Heart right ventricle (tissue), 16 donors: ENCODE data around the gene CCT6A. TPM values are rescaled to one million over a fixed set of nuclear protein-coding genes. Genes with fewer than 3 reads are reported as not detected.
"Not testable (repeated sequence)": the region's sequence is repeated elsewhere in the genome, so short reads cannot be mapped to it uniquely, and the experiment has no call there.

ENCODE experiments used
- ATAC-seq, 8 donors: fragments of 200-7000 bp; cut with Tn5 transposase; one replicate each; pipeline ENCODE4 v1.9.1; 2020; ENCODE audit warnings: mild to moderate bottlenecking in 8 of 8, moderate library complexity in 8 of 8, moderate number of reproducible peaks in 1 of 8
- DNase-seq, 2 donors: peaks; one replicate each; pipeline ENCODE4 v3.0.0-alpha.2; 2020
- H3K27ac ChIP-seq, 10 donors: fragments of 200-600 bp; sonication (generic) in 2 of 10; one replicate each; pipeline versions ENCODE4 v1.5.0 to v1.8.0; 2020 to 2022; ENCODE audit warnings: mild to moderate bottlenecking in 3 of 10
- H3K27me3 ChIP-seq, 7 donors: fragments of 200-600 bp; one replicate each; pipeline ENCODE4 v1.8.0; 2021 to 2022; ENCODE audit warnings: mild to moderate bottlenecking in 2 of 7
- H3K36me3 ChIP-seq, 9 donors: fragments of 200-600 bp; sonication (generic) in 1 of 9; one replicate each; pipeline versions ENCODE4 v1.5.0 to v1.8.0; 2020 to 2022; ENCODE audit warnings: mild to moderate bottlenecking in 2 of 9
- H3K4me1 ChIP-seq, 9 donors: fragments of 200-600 bp; sonication (generic) in 1 of 9; one replicate each; pipeline versions ENCODE4 v1.5.0 to v1.8.0; 2020 to 2022; ENCODE audit warnings: mild to moderate bottlenecking in 4 of 9
- H3K4me3 ChIP-seq, 10 donors: fragments of 200-600 bp; sonication (generic) in 2 of 10; one replicate each; pipeline versions ENCODE4 v1.5.0 to v1.8.0; 2020 to 2022; ENCODE audit warnings: mild to moderate bottlenecking in 7 of 10, moderate library complexity in 2 of 10
- H3K9me3 ChIP-seq, 11 donors: fragments of 200-600 bp in 10 of 11; sonication (generic) in 2 of 11; one replicate each; pipeline versions ENCODE4 v1.5.0 to v1.8.0; 2013 to 2022; ENCODE audit warnings: mild to moderate bottlenecking in 2 of 11, control low read depth in 1 of 11, moderate library complexity in 1 of 11
- whole genome bisulfite sequencing, 2 donors: extraction: QIAGEN DNeasy Blood & Tissue Kit; methylation state at CpG; one replicate each; pipeline ENCODE4 v1.1.7; 2013; ENCODE audit warnings: inconsistent platforms in 1 of 2; 5-methylcytosine and 5-hydroxymethylcytosine counted together
- intact Hi-C, 10 donors: fragments of 100-400 bp; cut with DNase I; formaldehyde crosslinking; loops; one replicate each; pipeline versions ENCODE4 v1.11.1 to v1.14.2; 2022
- polyA plus RNA-seq, 2 donors: library from polyadenylated mRNA; stranded (reverse); fragments of 200-250 nt; gene quantifications; one replicate each; pipeline ENCODE4 v1.2.3, GENCODE V29; 2013
- total RNA-seq, 10 donors: library from RNA; stranded (reverse); fragmentation: NEBNext Ultra II Directional in 3 of 10; extraction: Animal tissue kit (Norgen Biotek cat#: 25700) in 3 of 10; gene quantifications; one replicate each; pipeline versions ENCODE4 v1.2.1 to v1.2.4, GENCODE V29; 2021 to 2023
- TF ChIP-seq, protein P1 (sequence below), 9 donors: fragments of 200-600 bp; sonication (generic) in 2 of 9; IDR thresholded peaks; one replicate each; pipeline versions ENCODE4 v1.5.0 to v1.8.0; 2021 to 2022; ENCODE audit warnings: antibody characterized with exemption in 9 of 9, mild to moderate bottlenecking in 5 of 9, moderate library complexity in 1 of 9
- donor health status: Arrhythmogenic right ventricular cardiomyopathy.
- donor health status: ischemic (EF 13 %, LVEDD 7.1; RV severe dilation, severe dysfunction).
- donor health status: healthy with polysubstance abuse.
- donor health status: DM: no; HTN: yes; CAD: no.
- donor health status: DM: no; HTN: no; CAD: no.
- donor health status: ischemic (EF 25% LVEDD 6.9; RV normal size, moderate dysfunction).
- donor health status: ischemic (EF 25% LVEDD 5.7; RV mildly dilated, moderate dysfunction).
- donor health status: healthy.
- donor health status: DM: yes; HTN: yes; CAD: no.
- donor health status: Ischemic cardiomyopathy.
- donor health status: ischemic (EF 35%, LVEDD 5.7; RV mildly dilated, moderate dysfunction).
- donor health status: nonischemic (EF 11% LVEDD 7.7; RV severe dilation, severe dysfunction).
- donor health status: DM: yes; HTN: yes; CAD: no.
- donor health status: PGD.
- donor health status: ischemic (EF 29% LVEDD 5.4; RV normal size, mild dysfunction).
- donor health status: nonischemic (EF 23%, LVEDD 6.1; RV moderate dilation, normal function).

CCT6A gene
- total and polyA plus RNA-seq, 12 donors: 53.5 to 155 (median 69.9) TPM

- Histone ChIP-seq H3K27ac (no peak overlapping the region), H3K27me3 (no peaks in the 10 kb centered on the region), H3K36me3 (peaks cover 0 to 66% (median 48%) of the 10 kb centered on the region in 9 donors), H3K9me3 (no peaks in the 10 kb centered on the region), H3K4me3 (no peak overlapping the region), H3K4me1 (peaks cover 0 to 22% (median 11%) of the 10 kb centered on the region in 9 donors)
- DNase-seq: no peak
- 94 to 95% methylated on average over 3 of the region's 3 CpGs for WGBS, 2 donors
- ATAC-seq: no peak
- TF ChIP-seq, protein P1, sequence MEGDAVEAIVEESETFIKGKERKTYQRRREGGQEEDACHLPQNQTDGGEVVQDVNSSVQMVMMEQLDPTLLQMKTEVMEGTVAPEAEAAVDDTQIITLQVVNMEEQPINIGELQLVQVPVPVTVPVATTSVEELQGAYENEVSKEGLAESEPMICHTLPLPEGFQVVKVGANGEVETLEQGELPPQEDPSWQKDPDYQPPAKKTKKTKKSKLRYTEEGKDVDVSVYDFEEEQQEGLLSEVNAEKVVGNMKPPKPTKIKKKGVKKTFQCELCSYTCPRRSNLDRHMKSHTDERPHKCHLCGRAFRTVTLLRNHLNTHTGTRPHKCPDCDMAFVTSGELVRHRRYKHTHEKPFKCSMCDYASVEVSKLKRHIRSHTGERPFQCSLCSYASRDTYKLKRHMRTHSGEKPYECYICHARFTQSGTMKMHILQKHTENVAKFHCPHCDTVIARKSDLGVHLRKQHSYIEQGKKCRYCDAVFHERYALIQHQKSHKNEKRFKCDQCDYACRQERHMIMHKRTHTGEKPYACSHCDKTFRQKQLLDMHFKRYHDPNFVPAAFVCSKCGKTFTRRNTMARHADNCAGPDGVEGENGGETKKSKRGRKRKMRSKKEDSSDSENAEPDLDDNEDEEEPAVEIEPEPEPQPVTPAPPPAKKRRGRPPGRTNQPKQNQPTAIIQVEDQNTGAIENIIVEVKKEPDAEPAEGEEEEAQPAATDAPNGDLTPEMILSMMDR (IDR thresholded peaks at IDR 0.05): no peak
- intact Hi-C loops: no loop called here
Measured at GRCh38 chr7:56099653-56100052, 48.1 kb downstream of the CCT6A start.

DNA sequence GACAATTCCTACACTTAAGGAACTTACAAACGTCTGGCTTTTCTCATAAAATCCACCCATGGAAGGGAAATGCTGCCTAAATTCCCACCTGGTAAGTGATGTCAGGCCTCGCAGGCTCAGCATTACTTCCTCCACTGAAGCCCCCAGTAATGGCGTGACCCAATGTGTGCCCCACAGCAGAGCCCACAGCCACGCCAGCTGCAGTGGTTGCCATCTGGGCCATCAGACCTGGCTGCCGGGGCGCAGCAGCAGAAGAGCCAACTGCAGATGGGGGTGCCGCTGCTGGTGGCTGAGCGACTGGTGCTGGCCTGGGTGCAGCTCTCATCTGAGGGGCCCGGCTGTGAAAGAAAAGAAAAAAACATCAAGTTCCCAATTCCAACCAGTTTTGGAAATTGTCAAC is 52.6 kb downstream of the CCT6A start:
- WGBS, 2 donors: 86 to 90% methylated on average over 9 of the region's 9 CpGs
- DNase-seq, H3K9me3 ChIP-seq, H3K27me3 ChIP-seq, H3K4me3 ChIP-seq, ATAC-seq, intact Hi-C loops, H3K27ac ChIP-seq: not testable (repeated sequence)
- Histone ChIP-seq H3K4me1 (peaks cover 9 to 28% (median 14%) of the 10 kb centered on the region in 9 donors), H3K36me3 (peaks cover 0 to 60% (median 48%) of the 10 kb centered on the region in 9 donors)

DNA sequence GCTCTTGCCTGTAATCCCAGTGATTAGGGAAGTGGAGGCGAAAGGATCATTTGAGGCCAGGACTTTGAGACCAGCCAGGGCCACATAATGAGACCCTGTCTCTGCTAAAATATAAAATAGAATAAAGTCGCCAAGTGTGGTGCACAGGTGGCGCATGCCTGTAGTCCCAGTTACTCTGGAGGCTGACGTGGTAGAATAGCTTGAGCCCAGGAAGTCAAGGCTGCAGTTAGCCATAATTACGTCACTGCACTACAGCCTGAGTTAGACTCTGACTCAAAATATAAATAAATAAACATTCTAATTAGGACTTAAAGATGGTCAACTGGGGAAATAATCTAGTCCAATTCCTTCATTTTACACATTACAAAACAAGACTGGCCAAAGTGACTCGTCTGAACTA is 53.9 kb downstream of the CCT6A start:
- intact Hi-C loops: loop anchor here in 1 of 10 donors (5.0 kb wide), 1 partner anchor 53 kb away; the partner anchor contains the start of genes CCT6A and PSPH
- H3K27me3 ChIP-seq: peaks cover 0 to 4% (median 0%) of the 10 kb centered on the region in 7 donors
- H3K4me3 ChIP-seq: peak overlapping the region; percentile 48 to 95 (median 77)
- peak in 2 of 8 donors; percentile 23 to 38 for ATAC-seq
- WGBS, 2 donors: 20% methylated on average over 6 of the region's 6 CpGs
- TF ChIP-seq, protein P1 (IDR thresholded peaks at IDR 0.05): no peak
- H3K36me3 ChIP-seq: peaks cover 0 to 47% (median 34%) of the 10 kb centered on the region in 9 donors
- peaks cover 9 to 28% (median 14%) of the 10 kb centered on the region in 9 donors for H3K4me1 ChIP-seq
- DNase-seq: no peak
- no peaks in the 10 kb centered on the region for H3K9me3 ChIP-seq
- peak overlapping the region in 8 of 10 donors; percentile 85 to 95 (median 92) for H3K27ac ChIP-seq

GRCh38 chr7:56106108-56107073 is 54.8 kb downstream of the CCT6A start, which contains the start of gene CHCHD2:
Gene CHCHD2 (minus strand): TSS chr7:56106476. CDS start chr7:56106413, 63 bp downstream.
- ATAC-seq (peak; percentile 100), DNase-seq (peak; percentile 94 to 97)
- peaks cover 0 to 4% (median 0%) of the 10 kb centered on the region in 7 donors for H3K27me3 ChIP-seq
- H3K27ac ChIP-seq: peak within 1 kb of the TSS; percentile 40 to 95 (median 90)
- H3K4me3 ChIP-seq: peak within 1 kb of the TSS; percentile 48 to 95 (median 77)
- H3K4me1 ChIP-seq: peaks cover 9 to 28% (median 14%) of the 10 kb centered on the region in 9 donors
- peaks cover 0 to 38% (median 28%) of the 10 kb centered on the region in 9 donors for H3K36me3 ChIP-seq
- TF ChIP-seq, protein P1 (IDR thresholded peaks at IDR 0.05): no peak
- no peaks in the 10 kb centered on the region for H3K9me3 ChIP-seq
- intact Hi-C loops: loop anchor here in 1 of 10 donors (5.0 kb wide), 1 partner anchor 54 kb away; the partner anchor contains the start of genes CCT6A and PSPH
- 3 to 4% methylated on average over 57 of the region's 57 CpGs for WGBS, 2 donors
